ENCODE data around the gene SLC44A5.
"Not testable (repeated sequence)": the region's sequence is repeated elsewhere in the genome, so short reads cannot be mapped to it uniquely, and the experiment has no call there.

The SLC44A5 gene

GRCh38 chr1:75366595-75366994 is 244.3 kb downstream of the SLC44A5 start:
- no peak for DNase-seq (ENCODE audit: low spot score)

- DNase-seq (ENCODE audit: low spot score), result no peak
Observed at GRCh38 chr1:75361260-75361659, 249.7 kb downstream of the SLC44A5 start.

- not testable (repeated sequence) for DNase-seq (ENCODE audit: low spot score)
Observed at GRCh38 chr1:75354267-75354666, 256.6 kb downstream of the SLC44A5 start.

GRCh38 chr1:75353051-75353450 is 257.9 kb downstream of the SLC44A5 start:
- DNase-seq (ENCODE audit: low spot score), result no peak

- DNase-seq (ENCODE audit: low spot score), result no peak
Observed at GRCh38 chr1:75345538-75346292, 265.2 kb downstream of the SLC44A5 start.

GRCh38 chr1:75342786-75343185 is 268.1 kb downstream of the SLC44A5 start:
- no peak for DNase-seq (ENCODE audit: low spot score)

GRCh38 chr1:75341537-75341936 is 269.4 kb downstream of the SLC44A5 start:
- DNase-seq (ENCODE audit: low spot score), result no peak

GRCh38 chr1:75338616-75339483 is 272.1 kb downstream of the SLC44A5 start:
- DNase-seq (ENCODE audit: low spot score), result peak; percentile 50

- DNase-seq (ENCODE audit: low spot score), result no peak
Observed at GRCh38 chr1:75334876-75335389, 276.0 kb downstream of the SLC44A5 start.

GRCh38 chr1:75330624-75331023 is 280.3 kb downstream of the SLC44A5 start:
- DNase-seq (ENCODE audit: low spot score), result no peak

GRCh38 chr1:75328691-75329090 is 282.2 kb downstream of the SLC44A5 start:
- no peak for DNase-seq (ENCODE audit: low spot score)

- no peak for DNase-seq (ENCODE audit: low spot score)
Observed at GRCh38 chr1:75327395-75327794, 283.5 kb downstream of the SLC44A5 start.

GRCh38 chr1:75317976-75318375 is 292.9 kb downstream of the SLC44A5 start:
- no peak for DNase-seq (ENCODE audit: low spot score)

GRCh38 chr1:75316230-75316629 is 294.7 kb downstream of the SLC44A5 start:
- no peak for DNase-seq (ENCODE audit: low spot score)

GRCh38 chr1:75312620-75313019 is 298.3 kb downstream of the SLC44A5 start:
- DNase-seq (ENCODE audit: low spot score), result no peak

GRCh38 chr1:75310067-75310466 is 300.8 kb downstream of the SLC44A5 start:
- DNase-seq (ENCODE audit: low spot score), result no peak

- no peak for DNase-seq (ENCODE audit: low spot score)
Observed at GRCh38 chr1:75308365-75308764, 302.5 kb downstream of the SLC44A5 start.

GRCh38 chr1:75305061-75305460 is 305.9 kb downstream of the SLC44A5 start:
- DNase-seq (ENCODE audit: low spot score), result no peak

- no peak for DNase-seq (ENCODE audit: low spot score)
Observed at GRCh38 chr1:75293270-75293669, 317.6 kb downstream of the SLC44A5 start.

GRCh38 chr1:75292013-75292412 is 318.9 kb downstream of the SLC44A5 start:
- DNase-seq (ENCODE audit: low spot score), result no peak

- no peak for DNase-seq (ENCODE audit: low spot score)
Observed at GRCh38 chr1:75276385-75276784, 334.5 kb downstream of the SLC44A5 start.

- DNase-seq (ENCODE audit: low spot score), result no peak
Observed at GRCh38 chr1:75275631-75276030, 335.3 kb downstream of the SLC44A5 start.

- DNase-seq (ENCODE audit: low spot score), result no peak
Observed at GRCh38 chr1:75274920-75275506, 335.9 kb downstream of the SLC44A5 start.
